Loucy (cell line): Measurements from ENCODE around the gene SLC22A23.

Source experiments
- CTCF ChIP-seq: fragments of 200-600 bp; sonication (generic); conservative IDR thresholded peaks from 2 replicates; pipeline ENCODE4 v1.5.1; 2014; ENCODE audit warnings: mild to moderate bottlenecking, antibody characterized with exemption, low read length
- EZH2phosphoT487 ChIP-seq: fragments of 200-600 bp; IDR thresholded peaks from 2 replicates; pipeline ENCODE4 v1.6.1; 2018; ENCODE audit warnings: antibody characterized with exemption, mild to moderate bottlenecking, moderate library complexity, borderline replicate concordance

GRCh38 chr6:3415082-3415453, 41.8 kb downstream of the SLC22A23 start:
- no peak for TF ChIP-seq CTCF
- no peak for TF ChIP-seq EZH2phosphoT487
